ENCODE measurements around the gene ENTPD6.

DNA sequence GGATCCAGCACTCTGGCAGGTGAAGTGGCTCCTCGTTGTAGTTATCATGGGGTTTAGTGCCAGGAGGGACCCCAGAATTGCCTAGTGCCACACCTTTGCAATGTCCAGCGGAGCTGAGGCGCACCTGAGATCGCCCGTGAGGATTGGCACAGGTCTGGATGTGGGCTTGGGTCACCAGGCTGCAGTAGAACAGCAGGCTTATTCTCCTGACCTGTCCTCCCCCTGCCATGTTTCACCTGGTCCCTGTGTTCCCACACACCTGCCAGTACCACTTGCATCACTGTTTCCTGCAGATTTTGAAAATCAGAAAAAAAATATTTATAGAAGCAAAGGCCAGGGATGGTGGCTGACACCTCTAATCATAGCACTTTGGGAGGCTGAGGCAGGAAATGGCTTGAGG, 16.7 kb downstream of the ENTPD6 start:
- TF ChIP-seq POLR2A (IDR thresholded peaks at IDR 0.05) (no peak), EP300 (IDR thresholded peaks at IDR 0.05) (no peak)
- TF ChIP-seq, protein P1, sequence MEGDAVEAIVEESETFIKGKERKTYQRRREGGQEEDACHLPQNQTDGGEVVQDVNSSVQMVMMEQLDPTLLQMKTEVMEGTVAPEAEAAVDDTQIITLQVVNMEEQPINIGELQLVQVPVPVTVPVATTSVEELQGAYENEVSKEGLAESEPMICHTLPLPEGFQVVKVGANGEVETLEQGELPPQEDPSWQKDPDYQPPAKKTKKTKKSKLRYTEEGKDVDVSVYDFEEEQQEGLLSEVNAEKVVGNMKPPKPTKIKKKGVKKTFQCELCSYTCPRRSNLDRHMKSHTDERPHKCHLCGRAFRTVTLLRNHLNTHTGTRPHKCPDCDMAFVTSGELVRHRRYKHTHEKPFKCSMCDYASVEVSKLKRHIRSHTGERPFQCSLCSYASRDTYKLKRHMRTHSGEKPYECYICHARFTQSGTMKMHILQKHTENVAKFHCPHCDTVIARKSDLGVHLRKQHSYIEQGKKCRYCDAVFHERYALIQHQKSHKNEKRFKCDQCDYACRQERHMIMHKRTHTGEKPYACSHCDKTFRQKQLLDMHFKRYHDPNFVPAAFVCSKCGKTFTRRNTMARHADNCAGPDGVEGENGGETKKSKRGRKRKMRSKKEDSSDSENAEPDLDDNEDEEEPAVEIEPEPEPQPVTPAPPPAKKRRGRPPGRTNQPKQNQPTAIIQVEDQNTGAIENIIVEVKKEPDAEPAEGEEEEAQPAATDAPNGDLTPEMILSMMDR (IDR thresholded peaks at IDR 0.05): no peak

Data from ovary (tissue), 3 donors.